Measurements from ENCODE around the gene METAP1D.

The METAP1D gene

GRCh38 chr2:172031536-172031935 lies 31.8 kb downstream of the METAP1D start:
- no peak for DNase-seq (ENCODE audit: low read depth)
- no peak for TF ChIP-seq CTCF (conservative IDR thresholded peaks at IDR 0.05; ENCODE audit: low read depth, low read length)
- no peak overlapping the region for H3K4me3 ChIP-seq (ENCODE audit: low read length)

GRCh38 chr2:172038121-172038520 lies 38.4 kb downstream of the METAP1D start:
- H3K4me3 ChIP-seq (ENCODE audit: low read length), result no peak overlapping the region
- no peak for DNase-seq (ENCODE audit: low read depth)
- no peak for TF ChIP-seq CTCF (conservative IDR thresholded peaks at IDR 0.05; ENCODE audit: low read depth, low read length)

- DNase-seq (ENCODE audit: low read depth), result no peak
- TF ChIP-seq CTCF (conservative IDR thresholded peaks at IDR 0.05; ENCODE audit: low read depth, low read length), result no peak
- H3K4me3 ChIP-seq (ENCODE audit: low read length), result no peak overlapping the region
Observed at GRCh38 chr2:172038604-172039003, 38.9 kb downstream of the METAP1D start.

- DNase-seq (ENCODE audit: low read depth), result no peak
- TF ChIP-seq CTCF (conservative IDR thresholded peaks at IDR 0.05; ENCODE audit: low read depth, low read length), result no peak
- H3K4me3 ChIP-seq (ENCODE audit: low read length), result no peak overlapping the region
Observed at GRCh38 chr2:172039011-172039704, 39.4 kb downstream of the METAP1D start.

- DNase-seq (ENCODE audit: low read depth), result no peak
- H3K4me3 ChIP-seq (ENCODE audit: low read length), result no peak overlapping the region
- TF ChIP-seq CTCF (conservative IDR thresholded peaks at IDR 0.05; ENCODE audit: low read depth, low read length), result no peak
Observed at GRCh38 chr2:172040311-172040710, 40.6 kb downstream of the METAP1D start.

- TF ChIP-seq CTCF (conservative IDR thresholded peaks at IDR 0.05; ENCODE audit: low read depth, low read length), result no peak
- no peak for DNase-seq (ENCODE audit: low read depth)
- H3K4me3 ChIP-seq (ENCODE audit: low read length), result no peak overlapping the region
Observed at GRCh38 chr2:172046080-172046678, 46.4 kb downstream of the METAP1D start.
